Activated T-cell treated with anti-CD3 and anti-CD28 coated beads for 4 hours (primary cell): ENCODE results near the gene SRBD1.
"Not testable (repeated sequence)": the region's sequence is repeated elsewhere in the genome, so short reads cannot be mapped to it uniquely, and the experiment has no call there.

Experiments used
- DNase-seq: peaks from one replicate; pipeline ENCODE4 v3.0.0-alpha.2; 2020

Gene SRBD1

DNA sequence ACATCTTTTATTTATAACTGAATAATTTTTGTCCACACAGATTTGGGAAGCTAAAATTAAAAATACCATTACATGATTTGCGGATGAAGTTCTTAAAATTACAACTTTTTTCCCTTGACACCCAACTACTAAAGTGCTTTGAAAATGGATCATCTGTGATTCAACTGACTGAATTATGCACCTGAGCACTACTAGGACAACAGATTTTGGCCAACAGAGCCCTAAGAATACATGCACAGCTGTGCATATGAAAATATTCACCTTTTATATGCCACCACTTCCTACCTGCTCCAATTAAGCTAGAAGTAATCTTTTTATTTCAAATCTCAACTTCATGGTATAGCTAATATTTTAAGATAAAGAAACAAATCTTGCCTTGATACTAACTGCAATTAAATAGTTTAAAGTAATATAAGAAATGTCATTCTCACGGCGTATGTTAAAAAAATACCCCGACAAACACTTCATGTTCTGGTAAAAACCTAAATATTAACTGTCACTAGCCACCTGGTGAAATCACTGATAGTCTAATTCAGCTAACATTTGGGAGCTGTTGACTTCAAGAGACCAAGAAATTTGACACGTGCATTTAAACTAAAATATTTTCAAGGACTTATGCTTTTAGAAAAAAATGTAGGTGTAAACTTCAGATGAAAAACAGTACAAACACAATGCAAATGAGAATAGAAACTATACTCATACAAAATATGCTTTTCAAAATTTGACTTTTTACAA lies 153.7 kb downstream of the SRBD1 start:
- DNase-seq = no peak

DNA sequence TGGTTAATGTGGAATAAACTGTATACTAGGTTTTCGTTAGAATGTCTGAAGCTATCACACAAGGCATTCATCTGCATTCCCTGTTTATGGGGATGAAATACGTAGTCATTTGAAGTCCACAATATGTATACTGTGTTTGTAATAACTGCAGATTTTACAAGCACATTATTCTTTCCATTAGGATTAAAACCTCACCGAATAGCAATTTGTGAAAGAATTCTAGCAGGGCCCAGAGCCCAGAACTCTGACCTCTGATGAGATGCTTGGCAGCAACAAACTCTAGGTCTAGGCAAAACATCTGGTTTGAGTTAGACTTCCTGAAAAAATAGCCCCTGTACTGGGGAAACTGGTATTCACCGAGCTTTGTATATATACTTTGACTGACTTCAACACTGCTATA lies 158.2 kb downstream of the SRBD1 start:
- no peak for DNase-seq

DNA sequence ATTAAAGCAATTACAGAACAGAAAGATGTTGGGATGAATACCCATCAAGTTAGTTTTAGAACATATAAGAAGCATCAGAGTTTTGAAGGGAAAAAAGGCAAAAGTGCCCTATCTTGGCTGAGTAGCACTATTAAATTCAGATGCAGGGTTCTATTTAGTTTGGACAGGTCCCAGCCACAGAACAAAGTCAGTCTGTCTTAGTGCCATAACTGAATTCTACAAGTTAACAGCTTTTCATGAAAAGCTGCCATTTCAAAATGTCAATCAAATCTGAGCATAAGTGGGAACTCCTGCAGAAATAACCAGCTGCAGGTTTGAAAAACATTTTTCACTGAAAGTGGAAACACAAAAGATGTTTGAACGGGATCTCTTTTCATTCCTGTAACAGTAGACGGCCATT lies 160.4 kb downstream of the SRBD1 start:
- DNase-seq = no peak

DNA sequence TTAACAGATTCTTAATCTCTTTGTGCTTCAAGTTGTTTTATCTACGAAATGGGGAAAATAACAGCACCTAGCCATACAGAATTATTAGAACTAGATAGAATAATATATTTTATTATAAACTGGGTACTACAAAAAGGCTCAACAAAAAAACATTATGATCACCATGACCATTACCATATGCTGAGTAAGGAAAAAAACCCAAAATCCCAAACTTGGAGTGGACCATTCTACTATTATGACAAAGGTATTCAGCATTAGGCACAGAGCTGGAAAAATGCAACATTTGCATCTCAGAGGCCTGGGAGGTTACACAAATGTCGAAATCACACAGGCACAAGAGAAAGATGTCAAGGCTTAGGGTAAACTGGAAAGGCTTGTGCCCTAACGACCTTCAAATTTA lies 162.8 kb downstream of the SRBD1 start:
- DNase-seq = no peak

DNA sequence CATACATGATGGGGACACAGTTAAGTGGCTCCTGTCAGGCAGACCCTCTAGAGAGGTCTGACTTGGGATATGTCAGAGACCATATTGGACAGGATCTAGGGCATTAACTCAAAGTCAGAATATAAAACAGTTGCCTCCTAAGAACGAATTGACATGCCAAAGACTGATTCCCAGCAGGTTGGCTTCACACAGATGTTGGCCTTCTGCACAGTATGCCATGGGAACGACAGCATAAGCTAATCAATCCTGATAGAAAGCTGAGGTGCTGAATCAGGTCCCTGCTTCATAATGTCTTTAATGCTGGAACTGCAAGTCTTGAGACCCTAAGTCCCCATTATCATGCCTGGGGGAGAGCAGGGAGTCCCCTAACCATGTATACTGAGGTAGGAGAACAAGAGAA lies 165.1 kb downstream of the SRBD1 start:
- no peak for DNase-seq

DNA sequence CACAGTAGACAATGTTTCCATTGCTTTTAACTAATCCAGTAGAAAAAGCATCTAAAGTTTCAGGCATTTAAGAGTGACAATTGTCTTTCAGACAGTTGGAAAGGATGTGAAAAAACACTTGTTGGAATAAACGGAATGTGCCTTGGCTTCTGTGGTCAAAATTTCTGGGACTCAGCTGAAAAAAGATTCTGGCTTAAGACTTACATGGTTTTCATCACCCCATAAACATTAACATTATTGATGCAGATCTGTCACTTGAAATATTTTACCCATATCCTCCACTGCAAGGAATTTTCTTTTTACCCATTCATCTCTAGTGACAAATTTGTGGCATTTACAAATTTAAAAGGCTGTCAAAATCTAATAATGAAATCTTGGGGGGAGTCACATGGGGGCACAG lies 166.0 kb downstream of the SRBD1 start:
- no peak for DNase-seq

DNA sequence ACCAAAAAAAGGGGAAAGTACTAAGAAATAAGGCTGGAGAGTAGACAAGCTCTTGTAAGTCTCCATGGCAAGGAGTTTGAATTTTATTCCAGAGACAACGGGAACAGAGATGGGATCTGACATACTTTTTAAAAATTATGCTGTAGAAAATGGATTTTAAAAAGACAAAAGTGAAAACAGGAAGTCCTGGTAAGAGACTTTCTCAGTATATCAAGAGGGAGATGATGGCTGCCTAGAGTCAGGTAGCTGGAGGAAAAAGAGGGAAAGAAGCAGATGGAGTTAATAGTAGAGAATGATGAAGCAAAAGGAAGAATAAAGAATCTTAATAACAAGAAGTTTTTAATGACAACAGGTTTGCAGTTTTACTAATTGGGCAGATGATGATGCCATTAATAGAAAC lies 168.1 kb downstream of the SRBD1 start:
- no peak for DNase-seq

DNA sequence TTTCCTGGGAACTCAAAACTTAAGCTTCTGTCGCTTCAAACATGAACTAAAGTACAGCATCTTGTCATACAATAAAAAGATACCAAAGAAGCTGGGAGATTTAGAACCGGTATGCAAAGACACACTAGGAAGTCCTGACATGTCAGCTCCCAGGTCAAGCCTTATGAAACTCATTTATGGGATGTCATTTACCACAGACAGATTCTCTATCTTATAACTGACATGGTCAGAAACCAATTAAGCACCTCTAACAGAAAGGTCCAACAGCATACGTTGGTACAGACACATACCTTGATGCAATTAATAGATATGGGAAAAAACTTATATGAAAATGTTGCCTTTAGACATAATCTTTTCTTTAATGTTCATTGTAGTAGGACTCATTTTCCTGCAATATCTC lies 169.0 kb downstream of the SRBD1 start:
- DNase-seq = no peak

DNA sequence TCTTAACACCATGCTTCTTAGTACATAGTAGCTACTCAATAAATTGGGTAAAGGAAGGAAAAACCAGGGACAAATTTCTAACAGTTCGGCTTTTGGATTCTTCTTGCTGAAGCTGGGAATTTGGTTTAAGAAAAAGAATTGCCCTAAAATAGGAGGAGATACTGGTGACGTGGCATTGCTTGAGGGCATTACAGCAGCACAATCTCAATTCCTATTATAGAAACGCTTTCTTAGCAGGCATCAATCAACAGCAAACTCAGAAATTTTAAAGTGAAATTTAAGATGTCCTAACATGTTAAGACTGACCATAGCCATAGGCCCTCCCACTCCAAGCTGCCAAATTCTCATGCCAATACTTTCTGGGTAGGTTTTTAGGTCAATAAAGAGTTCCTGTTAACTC lies 169.5 kb downstream of the SRBD1 start:
- no peak for DNase-seq

DNA sequence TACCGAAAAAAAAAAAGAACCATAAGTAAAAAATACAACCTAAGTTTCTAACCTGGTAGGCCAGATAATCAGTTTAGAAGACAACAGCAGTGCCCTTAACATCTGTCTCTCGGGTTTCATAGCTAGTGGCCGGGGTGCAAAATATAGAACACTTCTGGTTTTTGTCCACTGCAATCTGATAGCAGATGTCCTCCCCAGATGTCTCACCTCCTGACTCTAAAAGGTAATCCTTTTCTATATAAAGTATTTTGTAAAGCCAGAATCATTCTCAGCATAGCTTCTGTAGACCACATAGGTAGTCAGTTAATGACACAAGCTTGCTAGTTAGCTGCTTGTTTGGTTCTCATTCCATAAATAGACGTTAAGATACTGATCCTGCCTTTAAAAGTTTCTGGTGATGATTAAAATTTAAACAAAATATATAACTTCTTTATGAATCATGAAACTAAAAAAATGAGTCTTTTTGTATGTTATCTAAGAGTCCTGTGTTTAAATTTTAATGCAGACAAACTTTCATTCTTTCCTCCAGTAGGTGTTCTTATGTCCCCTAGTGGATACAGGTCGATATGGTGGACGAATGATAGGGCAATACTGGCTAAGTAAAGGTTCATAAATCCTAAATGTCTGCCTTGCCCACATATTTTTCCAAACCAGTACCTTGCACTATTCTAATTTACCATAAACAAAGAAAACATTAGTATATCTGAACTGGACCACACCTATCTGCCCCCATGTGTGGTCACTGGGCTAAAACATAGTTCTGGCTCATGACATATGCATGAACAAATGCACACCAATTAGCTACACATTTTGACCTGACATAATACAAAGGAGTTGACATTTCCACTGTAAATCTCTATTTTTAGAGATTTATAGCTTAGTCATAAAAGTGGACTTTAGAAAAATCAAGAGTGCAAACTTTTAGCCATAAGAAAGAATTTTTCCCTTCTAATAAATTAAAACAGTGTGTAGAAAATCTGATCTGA lies 171.0 kb downstream of the SRBD1 start:
- DNase-seq = no peak

DNA sequence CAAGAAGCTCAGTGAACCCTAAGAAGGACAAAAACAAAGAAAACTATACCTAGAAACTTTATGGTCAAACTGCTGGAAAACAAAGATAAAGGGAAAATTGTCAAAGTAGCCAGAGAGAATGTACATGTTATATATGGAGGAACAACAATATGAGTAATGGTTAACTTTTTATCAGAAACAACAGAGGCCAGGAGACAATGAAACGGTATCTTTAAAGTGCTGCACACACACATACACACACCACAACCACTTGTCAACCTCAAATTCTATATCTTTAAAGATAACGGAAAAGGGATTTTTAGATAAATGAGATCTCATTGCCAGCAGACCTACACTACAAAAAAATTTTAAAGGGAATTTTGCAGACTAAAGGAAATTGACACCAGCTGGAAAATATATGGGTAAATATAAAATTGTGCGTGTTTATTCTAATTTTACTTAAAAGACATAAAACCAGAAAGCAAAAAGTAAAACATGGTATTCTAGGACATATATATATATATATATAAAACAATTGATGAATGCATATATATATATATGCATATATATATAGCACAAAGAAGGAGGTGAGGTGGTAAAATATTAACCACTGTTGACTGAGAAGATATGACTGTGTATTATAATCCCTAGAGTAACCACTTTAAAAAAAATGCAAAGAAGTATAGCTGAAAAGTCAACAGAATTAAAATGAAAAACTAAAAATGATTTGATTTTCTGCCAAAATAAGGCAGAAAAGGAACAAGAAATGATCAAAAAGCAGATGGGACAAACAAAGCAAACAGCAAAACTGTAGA lies 172.0 kb downstream of the SRBD1 start:
- DNase-seq = no peak

DNA sequence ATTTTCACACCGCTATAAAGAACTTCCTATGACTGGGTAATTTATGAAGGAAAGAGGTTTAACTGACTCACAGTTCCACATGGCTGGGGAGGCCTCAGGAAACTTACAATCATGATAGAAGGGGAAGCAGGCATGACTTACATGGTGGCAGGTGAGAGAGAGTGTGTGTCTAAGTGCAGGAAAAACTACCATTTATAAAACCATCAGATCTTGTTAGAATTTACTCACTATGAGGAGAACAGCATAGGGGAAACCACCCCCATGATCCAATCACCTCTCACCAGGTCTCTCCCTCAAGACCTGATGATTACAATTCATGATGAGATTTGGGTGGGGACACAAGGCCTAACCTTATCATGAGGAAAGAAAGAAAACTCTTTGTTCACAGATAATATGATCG lies 174.6 kb downstream of the SRBD1 start:
- no peak for DNase-seq

DNA sequence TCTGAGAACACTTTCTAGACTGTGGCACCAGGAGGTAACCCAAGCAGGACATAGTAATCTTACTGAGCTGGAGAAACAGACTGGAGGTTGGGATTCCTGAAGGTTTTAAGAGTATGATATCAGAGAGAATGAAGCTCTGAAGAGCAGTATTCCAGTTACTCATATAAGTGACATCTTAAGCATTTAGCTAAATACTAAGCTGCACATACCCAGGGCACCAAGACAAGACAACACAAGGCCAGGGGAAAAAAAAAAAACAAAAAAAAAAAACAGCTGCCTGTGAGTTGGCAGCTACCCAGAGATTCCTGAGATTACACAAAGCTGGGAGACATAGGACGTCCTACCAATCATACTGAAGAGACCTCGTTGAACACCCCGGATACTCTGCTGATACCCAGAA lies 175.8 kb downstream of the SRBD1 start:
- DNase-seq = no peak

DNA sequence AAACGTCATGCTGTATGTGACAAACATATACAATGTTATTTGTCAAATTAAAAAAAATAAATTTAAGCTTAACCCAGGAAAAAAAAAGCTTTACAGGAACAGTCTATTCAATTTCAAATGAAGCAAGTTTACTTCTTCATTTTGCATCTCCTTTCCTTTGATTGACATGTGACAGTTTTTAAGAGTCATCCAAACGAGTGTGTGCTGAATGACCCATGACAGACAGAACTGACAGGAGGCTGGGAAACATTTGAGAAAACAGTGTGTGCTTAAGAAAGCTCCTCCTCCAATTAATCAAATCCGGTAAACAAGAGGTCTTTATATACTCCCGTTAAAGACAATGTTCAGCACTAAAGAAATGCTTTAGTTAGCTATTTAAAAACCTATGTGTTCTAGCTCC lies 177.7 kb downstream of the SRBD1 start:
- DNase-seq = no peak

DNA sequence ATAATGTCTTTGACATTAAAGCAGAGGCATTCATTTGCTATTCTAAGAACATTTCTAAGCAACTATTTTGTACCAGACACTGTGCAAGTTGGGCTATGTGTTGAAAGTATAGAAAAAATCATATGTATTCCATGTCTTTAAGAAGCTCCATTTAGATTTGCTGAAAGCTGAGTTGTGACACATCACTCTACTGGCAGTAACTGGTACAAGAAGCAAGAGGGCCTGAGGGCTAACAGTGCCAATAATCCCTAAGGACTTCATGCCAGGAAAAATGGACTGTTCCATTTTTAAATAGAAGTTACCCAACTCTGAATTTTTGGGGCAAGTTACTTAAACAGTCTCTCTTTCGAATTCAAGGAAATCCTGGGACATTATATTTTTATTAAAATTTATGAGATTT lies 178.7 kb downstream of the SRBD1 start:
- no peak for DNase-seq

DNA sequence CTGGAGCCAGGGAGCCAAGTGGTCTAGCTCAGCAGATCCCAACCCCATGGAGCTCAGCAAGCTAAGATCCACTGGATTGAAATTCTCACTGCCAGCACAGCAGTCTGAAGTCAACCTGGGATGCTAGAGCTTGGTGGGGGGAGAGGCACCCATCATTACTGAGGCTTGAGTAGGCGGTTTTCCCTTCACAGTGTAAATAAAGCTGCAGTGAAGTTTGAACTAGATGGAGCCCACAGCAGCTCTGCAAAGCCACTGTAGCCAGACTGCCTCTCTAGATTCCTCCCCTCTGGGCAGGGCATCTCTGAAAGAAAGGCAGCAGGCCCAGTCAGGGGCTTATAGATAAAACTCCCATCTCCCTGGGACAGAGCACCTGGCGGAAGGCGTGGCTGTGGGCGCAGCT lies 185.0 kb downstream of the SRBD1 start:
- not testable (repeated sequence) for DNase-seq

DNA sequence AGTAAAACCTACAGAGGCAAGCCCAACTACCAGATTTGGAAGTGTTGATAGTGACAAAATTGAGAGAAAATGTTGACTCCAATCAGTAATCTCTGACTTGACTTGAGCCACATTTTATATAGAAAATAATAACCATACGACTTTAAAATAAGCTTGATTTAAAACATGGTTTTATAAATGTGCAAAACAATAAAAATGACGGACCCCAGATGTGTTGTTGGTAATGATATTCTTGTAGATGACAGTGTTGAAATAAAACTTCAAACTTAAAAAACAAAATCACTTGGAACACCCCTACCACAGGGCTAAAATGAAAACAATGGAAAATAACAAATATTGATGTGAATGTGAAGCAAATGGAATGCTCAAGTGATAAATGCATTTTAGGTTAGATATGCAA lies 188.1 kb downstream of the SRBD1 start:
- DNase-seq = no peak

DNA sequence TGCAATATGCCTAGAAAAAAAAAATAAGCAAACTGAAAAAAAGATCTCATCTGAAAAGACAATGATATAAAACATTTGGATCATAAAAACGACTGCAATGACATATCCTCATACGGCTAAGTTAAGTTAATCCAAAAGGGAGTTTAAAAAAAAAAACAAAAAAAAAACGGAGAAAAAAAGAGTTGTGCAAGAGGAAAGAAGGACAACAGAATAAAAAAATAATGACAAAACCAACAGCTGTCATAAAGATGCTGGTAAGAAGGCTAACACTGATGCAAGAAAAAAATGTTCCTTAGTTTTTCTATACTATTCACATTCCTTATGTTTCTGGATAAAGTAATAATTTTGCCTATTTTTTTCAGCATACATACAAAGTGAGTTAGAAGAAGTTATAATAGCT lies 192.5 kb downstream of the SRBD1 start:
- DNase-seq = no peak

DNA sequence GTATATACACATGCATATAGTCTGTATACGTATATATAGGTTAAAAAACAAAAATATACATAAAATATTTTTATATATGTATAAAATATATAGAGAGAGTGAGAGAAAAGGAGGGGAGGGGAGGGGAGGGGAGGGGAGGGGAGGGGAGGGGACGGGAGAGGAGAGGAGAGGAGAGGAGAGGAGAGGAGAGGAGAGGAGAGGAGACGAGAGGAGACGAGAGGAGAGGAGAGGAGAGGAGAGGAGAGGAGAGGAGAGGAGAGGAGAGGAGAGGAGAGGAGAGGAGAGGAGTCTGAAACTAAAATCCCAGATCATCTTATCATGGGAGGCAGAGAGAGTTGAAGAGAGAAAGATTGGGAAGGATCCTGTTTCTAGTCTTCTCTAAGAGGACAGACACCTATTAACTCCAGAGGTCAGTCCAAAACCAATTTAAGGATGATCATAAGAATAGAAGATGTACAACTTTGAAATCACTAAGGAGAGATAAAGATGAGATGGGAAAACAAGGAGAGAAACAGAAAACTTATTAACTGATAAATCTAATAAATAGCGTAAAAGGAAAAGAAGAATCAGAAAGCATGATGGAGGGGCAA lies 195.4 kb downstream of the SRBD1 start:
- DNase-seq = no peak

DNA sequence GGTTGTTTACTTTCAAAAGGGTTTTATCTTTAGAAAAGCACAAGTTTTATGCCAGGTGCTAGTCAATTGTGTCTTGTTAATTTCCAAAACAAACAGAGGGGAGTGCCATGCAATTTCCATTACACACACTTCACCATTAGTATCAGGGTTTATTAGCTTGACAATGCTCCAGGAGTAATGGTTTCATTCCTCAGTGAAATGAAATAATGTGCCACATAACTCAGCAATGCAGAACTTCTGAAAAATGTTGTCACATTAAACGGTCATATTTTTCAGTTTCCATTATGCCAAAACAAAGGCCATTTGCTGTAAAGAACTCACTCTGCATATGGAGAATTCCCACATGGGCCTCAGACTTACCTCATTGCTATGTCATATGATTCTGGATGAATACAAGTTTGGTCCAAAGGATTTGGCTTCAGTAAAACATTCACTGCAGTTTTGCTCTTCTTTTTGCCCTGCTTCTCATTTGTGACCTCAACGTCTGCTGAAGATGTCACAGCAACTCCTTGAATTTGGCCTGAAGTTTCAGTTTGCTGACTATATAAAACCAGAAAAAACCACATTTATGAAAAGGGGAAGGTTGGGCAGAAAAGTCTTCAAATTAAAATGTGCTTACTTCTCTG lies 198.2 kb downstream of the SRBD1 start:
- no peak for DNase-seq

DNA sequence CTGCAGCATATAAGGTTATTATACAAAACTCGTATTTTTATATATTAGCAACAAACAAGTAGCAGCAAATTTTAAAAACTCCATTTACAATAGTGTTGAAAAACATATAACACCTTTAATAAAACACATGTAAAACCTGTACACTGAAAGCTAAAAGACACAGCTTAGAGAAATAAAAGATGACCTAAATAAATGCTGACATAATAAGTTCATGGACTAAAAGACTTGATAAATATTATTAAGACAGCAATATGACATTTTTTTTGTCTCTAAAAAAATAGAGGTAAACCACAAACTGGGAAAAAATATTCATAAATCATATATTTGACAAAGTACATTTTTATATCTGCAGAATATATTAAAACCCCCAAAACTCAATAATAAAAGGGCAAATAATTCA lies 201.4 kb downstream of the SRBD1 start:
- no peak for DNase-seq

DNA sequence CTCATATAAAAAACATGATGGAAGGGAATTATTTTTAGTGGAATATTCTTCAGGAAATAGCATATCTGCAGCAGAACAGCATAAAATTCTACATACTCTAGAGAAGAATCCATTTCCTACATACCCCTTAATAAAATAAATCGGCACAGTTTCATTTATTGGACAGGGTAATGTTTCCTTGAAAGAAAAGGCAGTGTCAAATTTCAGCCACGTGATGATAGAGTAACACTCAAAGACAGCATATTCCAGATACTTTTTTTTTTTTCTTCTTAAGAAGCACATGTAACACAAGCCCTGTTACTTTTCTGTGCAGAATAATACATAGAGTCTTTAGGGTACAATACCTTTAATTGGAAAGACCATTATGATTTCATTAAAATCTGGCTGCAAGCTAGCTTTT lies 204.4 kb downstream of the SRBD1 start:
- DNase-seq = no peak
